Caco-2 (cell line): ENCODE results near the gene PCBD1. TPM values are rescaled to one million over a fixed set of nuclear protein-coding genes. Genes with fewer than 3 reads are reported as not detected.

Experiments used
- BruUV-seq: library from RNA; stranded (reverse); fragments of 400-500 nt; replicated peaks from 2 replicates; lab custom pipeline; 2021; lab: Mats Ljungman, UMichigan
- CTCF ChIA-PET: fragments of 300-600 bp; sonication (Branson Sonifier 250); formaldehyde crosslinking; loops from one replicate; lab custom pipeline; 2022; ENCODE audit warnings: antibody characterized with exemption; lab: Charles Lee
- POLR2A ChIA-PET: fragments of 300-600 bp; sonication (Branson Sonifier 250); formaldehyde crosslinking; loops from one replicate; lab custom pipeline; 2022; ENCODE audit warnings: antibody characterized with exemption; lab: Charles Lee
- DNase-seq, 2 experiments: peaks; one replicate each; pipeline versions ENCODE4 v3.0.0 to v3.0.0-alpha.2; 2020 to 2022
- H3K27me3 ChIP-seq: replicated peaks from 2 replicates; pipeline ENCODE4 v1.6.0; 2011; ENCODE audit warnings: low read length; ENCODE audit not compliant: control insufficient read depth, insufficient read depth
- H3K36me3 ChIP-seq: 2 replicates; pipeline ENCODE4 v1.5.1; 2011; ENCODE audit warnings: low read length; ENCODE audit not compliant: control insufficient read depth, insufficient read depth
- H3K4me1 ChIP-seq: fragments of 250-450 bp; sonication (Bioruptor Pico); 2 replicates; pipeline ENCODE4 v1.5.1; 2020; ENCODE audit warnings: mild to moderate bottlenecking
- H3K4me3 ChIP-seq: 2 replicates; pipeline ENCODE4 v1.5.1; 2011; ENCODE audit warnings: low read depth, mild to moderate bottlenecking, control low read depth, low read length
- H3K9me3 ChIP-seq: fragments of 250-450 bp; sonication (Bioruptor Pico); 2 replicates; pipeline ENCODE4 v1.5.1; 2020; ENCODE audit warnings: mild to moderate bottlenecking, moderate library complexity
- H3K27ac Mint-ChIP-seq: one replicate; pipeline ENCODE4 v1.8.0; 2022; ENCODE audit warnings: mixed read lengths; ENCODE audit not compliant: unreplicated experiment
- H3K27me3 Mint-ChIP-seq: one replicate; pipeline ENCODE4 v1.8.0; 2022; ENCODE audit warnings: mixed read lengths; ENCODE audit not compliant: insufficient read depth, unreplicated experiment
- H3K36me3 Mint-ChIP-seq: one replicate; pipeline ENCODE4 v1.8.0; 2022; ENCODE audit warnings: mild to moderate bottlenecking, mixed read lengths; ENCODE audit not compliant: insufficient read depth, unreplicated experiment
- H3K4me1 Mint-ChIP-seq: one replicate; pipeline ENCODE4 v1.8.0; 2022; ENCODE audit warnings: low read depth, mixed read lengths; ENCODE audit not compliant: unreplicated experiment
- H3K4me3 Mint-ChIP-seq: one replicate; pipeline ENCODE4 v1.8.0; 2022; ENCODE audit warnings: mild to moderate bottlenecking, moderate library complexity, mixed read lengths; ENCODE audit not compliant: unreplicated experiment
- H3K9me3 Mint-ChIP-seq: one replicate; pipeline ENCODE4 v1.8.0; 2022; ENCODE audit warnings: mixed read lengths; ENCODE audit not compliant: unreplicated experiment
- CTCF ChIP-seq, 2 experiments: fragments of 200-600 bp in 1 of 2; IDR thresholded peaks; 1 replicate in 1 of 2; 2 replicates in 1 of 2; pipeline versions ENCODE4 v1.5.1 to v1.8.0; 2011 to 2022; ENCODE audit warnings: antibody characterized with exemption in 1 of 2, control low read depth in 1 of 2, inconsistent platforms in 1 of 2, low read depth in 1 of 2, low read length in 1 of 2, mild to moderate bottlenecking in 1 of 2, moderate library complexity in 1 of 2; ENCODE audit not compliant: insufficient read depth in 1 of 2, severe bottlenecking in 1 of 2, unreplicated experiment in 1 of 2
- intact Hi-C: fragments of 100-400 bp; cut with micrococcal nuclease; formaldehyde crosslinking; loops from one replicate; pipeline ENCODE4 v1.10.0; 2022; ENCODE audit not compliant: unreplicated experiment
- total RNA-seq: library from RNA; stranded (reverse); gene quantifications from 2 replicates; pipeline ENCODE4 v1.2.3, GENCODE V29; 2022

Gene PCBD1
- total RNA-seq, 1 experiment from 2014 or later: 252 TPM

GRCh38 chr10:70930263-70931000, 42.1 kb upstream of the PCBD1 start:
- Mint-ChIP-seq H3K4me3 (no peak overlapping the region), H3K36me3 (no peaks in the 10 kb centered on the region), H3K27me3 (no peaks in the 10 kb centered on the region), H3K27ac (no peak overlapping the region), H3K9me3 (no peaks in the 10 kb centered on the region), H3K4me1 (peaks cover 8% of the 10 kb centered on the region)
- DNase-seq: no peak
- POLR2A ChIA-PET: no interaction called here
- no peak for TF ChIP-seq CTCF (IDR thresholded peaks at IDR 0.05; ENCODE audit: insufficient read depth in 1 of 2, low read depth in 1 of 2, low read length in 1 of 2, severe bottlenecking in 1 of 2, unreplicated experiment in 1 of 2)
- H3K4me3 ChIP-seq: no peak overlapping the region
- H3K36me3 ChIP-seq: no peaks in the 10 kb centered on the region
- H3K27me3 ChIP-seq: no peaks in the 10 kb centered on the region; the same call in 1 of the 2 replicates
- no TSS peak for BruUV-seq
- no peaks in the 10 kb centered on the region for H3K9me3 ChIP-seq
- CTCF ChIA-PET: no interaction called here
- intact Hi-C loops: no loop called here
- H3K4me1 ChIP-seq: no peaks in the 10 kb centered on the region

- no peak for TF ChIP-seq CTCF (IDR thresholded peaks at IDR 0.05; ENCODE audit: insufficient read depth in 1 of 2, low read depth in 1 of 2, low read length in 1 of 2, severe bottlenecking in 1 of 2, unreplicated experiment in 1 of 2)
- peaks cover 8% of the 10 kb centered on the region for H3K4me1 Mint-ChIP-seq
- ChIA-PET CTCF (no interaction called here), POLR2A (no interaction called here)
- Histone ChIP-seq H3K4me3 (no peak overlapping the region), H3K9me3 (no peaks in the 10 kb centered on the region), H3K36me3 (no peaks in the 10 kb centered on the region), H3K27me3 (no peaks in the 10 kb centered on the region; the same call in 1 of the 2 replicates), H3K4me1 (no peaks in the 10 kb centered on the region)
- peaks cover 3% of the 10 kb centered on the region for H3K27me3 Mint-ChIP-seq
- no peak overlapping the region for H3K27ac Mint-ChIP-seq
- H3K4me3 Mint-ChIP-seq: no peak overlapping the region
- DNase-seq: no peak
- intact Hi-C loops: loop anchor here (5.0 kb wide), 3 partner anchors 134 to 339 kb away; no protein-coding TSS in a partner anchor
- BruUV-seq: no TSS peak
- no peaks in the 10 kb centered on the region for H3K36me3 Mint-ChIP-seq
- no peaks in the 10 kb centered on the region for H3K9me3 Mint-ChIP-seq
Observed at GRCh38 chr10:70928140-70928539, 39.8 kb upstream of the PCBD1 start.

- Mint-ChIP-seq H3K4me3 (no peak overlapping the region), H3K9me3 (no peaks in the 10 kb centered on the region), H3K36me3 (no peaks in the 10 kb centered on the region), H3K27me3 (peaks cover 3% of the 10 kb centered on the region), H3K27ac (no peak overlapping the region), H3K4me1 (peaks cover 8% of the 10 kb centered on the region)
- no peak for DNase-seq
- intact Hi-C loops: loop anchor here (5.0 kb wide), 3 partner anchors 135 to 340 kb away; no protein-coding TSS in a partner anchor
- Histone ChIP-seq H3K4me1 (no peaks in the 10 kb centered on the region), H3K36me3 (no peaks in the 10 kb centered on the region), H3K27me3 (no peaks in the 10 kb centered on the region; the same call in 1 of the 2 replicates), H3K4me3 (no peak overlapping the region), H3K9me3 (no peaks in the 10 kb centered on the region)
- no TSS peak for BruUV-seq
- TF ChIP-seq CTCF (IDR thresholded peaks at IDR 0.05; ENCODE audit: insufficient read depth in 1 of 2, low read depth in 1 of 2, low read length in 1 of 2, severe bottlenecking in 1 of 2, unreplicated experiment in 1 of 2): no peak
- ChIA-PET CTCF (interaction anchor here (0.6 kb wide), 1 partner anchor 250 kb away, joined by 3 read pairs; no protein-coding TSS in a partner anchor), POLR2A (no interaction called here)
Observed at GRCh38 chr10:70927189-70927943, 39.0 kb upstream of the PCBD1 start.
